K562 (cell line): Measurements from ENCODE around the gene FAM90A1.
"Not testable (repeated sequence)": the region's sequence is repeated elsewhere in the genome, so short reads cannot be mapped to it uniquely, and the experiment has no call there.

Source experiments
- CREB1 ChIP-seq, 2 experiments: sonication (generic) in 1 of 2; formaldehyde crosslinking in 1 of 2; IDR thresholded peaks; 2 replicates each; pipeline versions ENCODE4 v1.6.1 to v1.8.0; 2012 to 2022; ENCODE audit warnings: inconsistent platforms in 1 of 2, mild to moderate bottlenecking in 1 of 2, missing genetic modification reagents in 1 of 2, moderate library complexity in 1 of 2
- CTCF ChIP-seq, 3 experiments: IDR thresholded peaks in 2 of 3; conservative IDR thresholded peaks in 1 of 3; 2 replicates each; pipeline ENCODE4 v1.5.1; 2011 to 2012; ENCODE audit warnings: low read length in 3 of 3, mild to moderate bottlenecking in 3 of 3, control low read depth in 2 of 3, improper control_type of control experiment in 1 of 3, inconsistent platforms in 1 of 3, low read depth in 1 of 3, mixed read lengths in 1 of 3, moderate library complexity in 1 of 3; ENCODE audit not compliant: insufficient read depth in 2 of 3
- FOSL1 ChIP-seq: fragments of 200-800 bp; sonication (Bioruptor generic); conservative IDR thresholded peaks from 2 replicates; pipeline ENCODE4 v1.6.1; 2016; ENCODE audit warnings: missing genetic modification characterization, missing compliant biosample characterization
- IRF2 ChIP-seq: sonication (generic); formaldehyde crosslinking; IDR thresholded peaks from 2 replicates; pipeline ENCODE4 v1.8.1; 2022; ENCODE audit warnings: mild to moderate bottlenecking, missing genetic modification reagents
- MBD1 ChIP-seq: fragments of 250-450 bp; sonication (Bioruptor Pico); IDR thresholded peaks from 2 replicates; pipeline ENCODE4 v1.8.0; 2022; ENCODE audit warnings: inconsistent platforms
- NR1H2 ChIP-seq: sonication (generic); formaldehyde crosslinking; IDR thresholded peaks from 2 replicates; pipeline ENCODE4 v1.4.0; 2020; ENCODE audit warnings: mild to moderate bottlenecking, missing genetic modification reagents
- POLR2A ChIP-seq: fragments of 450-650 bp; conservative IDR thresholded peaks from 2 replicates; pipeline ENCODE4 v1.6.1; 2016
- REST ChIP-seq, 2 experiments: fragments of 450-650 bp; formaldehyde crosslinking in 1 of 2; IDR thresholded peaks; 2 replicates each; pipeline versions ENCODE4 v1.4.0 to v1.6.1; 2014 to 2020; ENCODE audit warnings: mild to moderate bottlenecking in 2 of 2, borderline replicate concordance in 1 of 2, low read depth in 1 of 2
- TCF7 ChIP-seq: sonication (generic); IDR thresholded peaks from 2 replicates; pipeline ENCODE4 v1.6.1; 2016; ENCODE audit warnings: antibody characterized with exemption, borderline replicate concordance
- TCFL5 ChIP-seq: fragments of 250-450 bp; sonication (Bioruptor Pico); conservative IDR thresholded peaks from 2 replicates; pipeline ENCODE4 v1.6.1; 2021; ENCODE audit warnings: mild to moderate bottlenecking, moderate library complexity, matching md5 sums
- YY1 ChIP-seq, 3 experiments: IDR thresholded peaks; 2 replicates each; pipeline ENCODE4 v1.6.1; 2011; ENCODE audit warnings: low read length in 2 of 3, mild to moderate bottlenecking in 2 of 3, moderate library complexity in 2 of 3, borderline replicate concordance in 1 of 3, control low read depth in 1 of 3, low read depth in 1 of 3; ENCODE audit not compliant: insufficient read depth in 3 of 3, insufficient replicate concordance in 2 of 3, control insufficient read depth in 1 of 3, insufficient read length in 1 of 3; ENCODE audit errors: extremely low read depth in 1 of 3
- ZBTB8A ChIP-seq: fragments of 450-650 bp; IDR thresholded peaks from 2 replicates; pipeline ENCODE4 v1.6.1; 2018; ENCODE audit warnings: mild to moderate bottlenecking, moderate library complexity; ENCODE audit not compliant: partially characterized antibody
- ZFP36 ChIP-seq: fragments of 150-350 bp; IDR thresholded peaks from 2 replicates; pipeline ENCODE4 v1.6.1; 2018; ENCODE audit warnings: low read length, low read depth; ENCODE audit not compliant: partially characterized antibody

GRCh38 chr12:8237031-8237430 is 9.6 kb upstream of the FAM90A1 start:
- not testable (repeated sequence) for TF ChIP-seq FOSL1; REST (IDR thresholded peaks at IDR 0.05; ENCODE audit: borderline replicate concordance); REST (CRISPR knock-in tag; IDR thresholded peaks at IDR 0.05; ENCODE audit: low read depth); TCFL5; CTCF (IDR thresholded peaks at IDR 0.05 in 2 of 3, conservative IDR thresholded peaks at IDR 0.05 in 1 of 3; ENCODE audit: insufficient read depth in 2 of 3, low read depth in 1 of 3, low read length in 3 of 3); MBD1 (CRISPR knock-in tag); TCF7; POLR2A; NR1H2; CREB1 (IDR thresholded peaks at IDR 0.05); CREB1 (CRISPR knock-in tag; IDR thresholded peaks at IDR 0.05); IRF2; ZFP36; YY1 (IDR thresholded peaks at IDR 0.05; ENCODE audit: borderline replicate concordance in 1 of 3, control insufficient read depth in 1 of 3, extremely low read depth in 1 of 3, insufficient read depth in 3 of 3, insufficient read length in 1 of 3, insufficient replicate concordance in 2 of 3, low read depth in 1 of 3, low read length in 2 of 3); ZBTB8A
